Parathyroid adenoma (tissue), 2 donors: ENCODE results near the gene MBNL1.
"Not testable (repeated sequence)": the region's sequence is repeated elsewhere in the genome, so short reads cannot be mapped to it uniquely, and the experiment has no call there.

Experiments used
- H2AFZ ChIP-seq: fragments of 300-600 bp; sonication (generic); one replicate; pipeline ENCODE4 v1.7.0; 2017; ENCODE audit warnings: antibody characterized with exemption, mild to moderate bottlenecking
- H3K27ac ChIP-seq: fragments of 300-600 bp; sonication (generic); one replicate; pipeline ENCODE4 v1.7.0; 2017
- H3K27me3 ChIP-seq: fragments of 300-600 bp; sonication (generic); one replicate; pipeline ENCODE4 v1.7.0; 2017; ENCODE audit warnings: low read length; ENCODE audit not compliant: control insufficient read depth, insufficient read depth
- H3K36me3 ChIP-seq: fragments of 300-600 bp; sonication (generic); one replicate; pipeline ENCODE4 v1.7.0; 2017; ENCODE audit warnings: low read length; ENCODE audit not compliant: control insufficient read depth, insufficient read depth
- H3K4me1 ChIP-seq: fragments of 300-600 bp; sonication (generic); one replicate; pipeline ENCODE4 v1.7.0; 2017; ENCODE audit warnings: control low read depth
- H3K4me2 ChIP-seq: fragments of 300-600 bp; sonication (generic); one replicate; pipeline ENCODE4 v1.7.0; 2017; ENCODE audit warnings: low read length
- H3K4me3 ChIP-seq: fragments of 300-600 bp; sonication (generic); one replicate; pipeline ENCODE4 v1.7.0; 2017; ENCODE audit warnings: low read depth, low read length
- H3K79me2 ChIP-seq: fragments of 300-600 bp; sonication (generic); one replicate; pipeline ENCODE4 v1.7.0; 2017; ENCODE audit warnings: control low read depth
- H3K9ac ChIP-seq: fragments of 300-600 bp; sonication (generic); one replicate; pipeline ENCODE4 v1.7.0; 2017; ENCODE audit warnings: mild to moderate bottlenecking
- H3K9me3 ChIP-seq: fragments of 300-600 bp; sonication (generic); one replicate; pipeline ENCODE4 v1.7.0; 2017; ENCODE audit warnings: low read length; ENCODE audit not compliant: control insufficient read depth
- CTCF ChIP-seq: fragments of 300-600 bp; sonication (generic); IDR thresholded peaks from one replicate; pipeline ENCODE4 v1.7.0; 2017; ENCODE audit warnings: antibody characterized with exemption, mild to moderate bottlenecking
- donor health status: primary hyperparathyroidism.

The MBNL1 gene

GRCh38 chr3:152436707-152437590 lies 168.2 kb downstream of the MBNL1 start:
- no peak for TF ChIP-seq CTCF
- Histone ChIP-seq H3K4me3 (no peak overlapping the region), H3K27me3 (no peaks in the 10 kb centered on the region), H3K9ac (no peak overlapping the region), H3K36me3 (no peaks in the 10 kb centered on the region), H3K4me1 (peaks cover 4% of the 10 kb centered on the region), H3K79me2 (no peaks in the 10 kb centered on the region), H2AFZ (no peak overlapping the region), H3K27ac (no peak overlapping the region), H3K9me3 (no peaks in the 10 kb centered on the region), H3K4me2 (peak overlapping the region; percentile 27)

GRCh38 chr3:152438181-152438580 lies 169.5 kb downstream of the MBNL1 start:
- Histone ChIP-seq H3K27me3 (no peaks in the 10 kb centered on the region), H3K4me3 (no peak overlapping the region), H3K4me2 (no peak overlapping the region), H3K4me1 (peaks cover 4% of the 10 kb centered on the region), H3K36me3 (no peaks in the 10 kb centered on the region), H3K9me3 (no peaks in the 10 kb centered on the region), H3K79me2 (no peaks in the 10 kb centered on the region), H2AFZ (no peak overlapping the region), H3K27ac (no peak overlapping the region), H3K9ac (no peak overlapping the region)
- no peak for TF ChIP-seq CTCF

GRCh38 chr3:152438706-152439105 lies 170.0 kb downstream of the MBNL1 start:
- Histone ChIP-seq H3K79me2 (no peaks in the 10 kb centered on the region), H3K9me3 (no peaks in the 10 kb centered on the region), H3K27ac (no peak overlapping the region), H2AFZ (no peak overlapping the region), H3K4me1 (peaks cover 4% of the 10 kb centered on the region), H3K27me3 (no peaks in the 10 kb centered on the region), H3K9ac (no peak overlapping the region), H3K4me2 (no peak overlapping the region), H3K4me3 (no peak overlapping the region), H3K36me3 (no peaks in the 10 kb centered on the region)
- no peak for TF ChIP-seq CTCF

GRCh38 chr3:152440243-152440642 lies 171.5 kb downstream of the MBNL1 start:
- not testable (repeated sequence) for H3K79me2 ChIP-seq, H3K36me3 ChIP-seq, H3K27me3 ChIP-seq, H3K9ac ChIP-seq, H3K4me3 ChIP-seq, H3K9me3 ChIP-seq, H3K4me2 ChIP-seq, H2AFZ ChIP-seq, H3K27ac ChIP-seq
- peaks cover 11% of the 10 kb centered on the region for H3K4me1 ChIP-seq

GRCh38 chr3:152443212-152444023 lies 174.7 kb downstream of the MBNL1 start:
- Histone ChIP-seq H3K27me3 (no peaks in the 10 kb centered on the region), H2AFZ (no peak overlapping the region), H3K4me1 (peaks cover 7% of the 10 kb centered on the region), H3K9ac (no peak overlapping the region), H3K27ac (no peak overlapping the region), H3K36me3 (no peaks in the 10 kb centered on the region), H3K9me3 (no peaks in the 10 kb centered on the region), H3K4me3 (no peak overlapping the region), H3K4me2 (no peak overlapping the region), H3K79me2 (peaks cover 2% of the 10 kb centered on the region)
- no peak for TF ChIP-seq CTCF
